A549 treated with CORT108297 at 1 μM for 4 hours (cell line): Measurements from ENCODE around the gene PRCP. TPM values are rescaled to one million over a fixed set of nuclear protein-coding genes. Genes with fewer than 3 reads are reported as not detected.

Source experiments
- total RNA-seq: library from RNA; stranded (reverse); fragments of 200-300 nt; extraction: Qiagen RNA extraction; gene quantifications from 5 replicates; pipeline ENCODE4 v1.2.3, GENCODE V29; 2022

PRCP gene
- total RNA-seq: 47.0 to 53.4 TPM (median 49.7 TPM) in 5 replicates

GRCh38 chr11:82900277-82901164 lies at the start of gene PRCP:
TSS of gene PRCP (minus strand) at chr11:82900430. CDS start at chr11:82900402, 28 bp downstream.

GRCh38 chr11:82901165-82901921 lies 1.1 kb upstream of the PRCP start, which contains the start of gene DDIAS:
TSS of gene DDIAS (plus strand) at chr11:82901736. CDS start at chr11:82914739, 13,003 bp downstream.

Other genes with a start within 250 kb of the PRCP start
- gene FAM181B, start 166.6 kb downstream of the PRCP start, total RNA-seq: 0.02 to 0.10 TPM (median 0.04 TPM) in 4 of 5 replicates, not detected in the other
- 16.1 to 19.4 TPM (median 18.4 TPM) in 5 replicates for gene DDIAS, start 1.3 kb upstream of the PRCP start, total RNA-seq
- gene RAB30, start 171.5 kb upstream of the PRCP start, total RNA-seq: 5.2 to 7.6 TPM (median 6.7 TPM) in 5 replicates